ENCODE measurements around the gene CPSF7. TPM values are rescaled to one million over a fixed set of nuclear protein-coding genes. Genes with fewer than 3 reads are reported as not detected.
"Not testable (repeated sequence)": the region's sequence is repeated elsewhere in the genome, so short reads cannot be mapped to it uniquely, and the experiment has no call there.

Gene CPSF7
- total RNA-seq, 1 donor from 2014 or later, result 69.8 TPM

GRCh38 chr11:61474013-61474643 is 44.4 kb upstream of the CPSF7 start:
- no peaks in the 10 kb centered on the region for H3K9me3 ChIP-seq
- no peak overlapping the region for H3K4me3 ChIP-seq
- H3K27me3 ChIP-seq (ENCODE audit: low read depth), result no peaks in the 10 kb centered on the region
- ATAC-seq (no peak), DNase-seq (no peak)
- no peak for TF ChIP-seq CTCF (IDR thresholded peaks at IDR 0.05)
- H3K36me3 ChIP-seq, result peaks cover 20% of the 10 kb centered on the region
- intact Hi-C loops (cut with DNase I), result no loop called here
- peaks cover 18% of the 10 kb centered on the region for H3K4me1 ChIP-seq
- H3K27ac ChIP-seq, result no peak overlapping the region

GRCh38 chr11:61473370-61474012 is 43.7 kb upstream of the CPSF7 start:
- intact Hi-C loops (cut with DNase I), result no loop called here
- no peaks in the 10 kb centered on the region for H3K27me3 ChIP-seq (ENCODE audit: low read depth)
- ATAC-seq (peak in 1 of 2 donors; percentile 26), DNase-seq (no peak)
- no peak overlapping the region for H3K4me3 ChIP-seq
- no peak overlapping the region for H3K27ac ChIP-seq
- H3K9me3 ChIP-seq, result no peaks in the 10 kb centered on the region
- peaks cover 21% of the 10 kb centered on the region for H3K36me3 ChIP-seq
- H3K4me1 ChIP-seq, result peaks cover 18% of the 10 kb centered on the region
- TF ChIP-seq CTCF (IDR thresholded peaks at IDR 0.05), result no peak

GRCh38 chr11:61472868-61473267 is 43.1 kb upstream of the CPSF7 start:
- H3K27ac ChIP-seq, result peak overlapping the region; percentile 73
- ATAC-seq, result peak; percentile 18 to 42
- intact Hi-C loops (cut with DNase I), result no loop called here

GRCh38 chr11:61472282-61472681 is 42.5 kb upstream of the CPSF7 start:
- ATAC-seq, result peak; percentile 76 to 80

More at GRCh38 chr11:61472868-61473267, 43.1 kb upstream of the CPSF7 start:
- no peak for TF ChIP-seq CTCF (IDR thresholded peaks at IDR 0.05)
- Histone ChIP-seq H3K4me1 (peaks cover 16% of the 10 kb centered on the region), H3K9me3 (no peaks in the 10 kb centered on the region), H3K4me3 (no peak overlapping the region), H3K36me3 (peaks cover 28% of the 10 kb centered on the region), H3K27me3 (ENCODE audit: low read depth) (no peaks in the 10 kb centered on the region)
- no peak for DNase-seq

GRCh38 chr11:61468002-61468401 is 38.2 kb upstream of the CPSF7 start:
- H3K9me3 ChIP-seq, result no peaks in the 10 kb centered on the region
- DNase-seq, result no peak
- no peak for TF ChIP-seq CTCF (IDR thresholded peaks at IDR 0.05)
- no peak for ATAC-seq
- no peak overlapping the region for H3K4me3 ChIP-seq
- peaks cover 24% of the 10 kb centered on the region for H3K36me3 ChIP-seq
- peaks cover 6% of the 10 kb centered on the region for H3K4me1 ChIP-seq
- H3K27ac ChIP-seq, result no peak overlapping the region
- intact Hi-C loops (cut with DNase I), result no loop called here
- H3K27me3 ChIP-seq (ENCODE audit: low read depth), result no peaks in the 10 kb centered on the region

More at GRCh38 chr11:61472282-61472681, 42.5 kb upstream of the CPSF7 start:
- Histone ChIP-seq H3K36me3 (peaks cover 31% of the 10 kb centered on the region), H3K27me3 (ENCODE audit: low read depth) (no peaks in the 10 kb centered on the region), H3K4me3 (no peak overlapping the region), H3K9me3 (no peaks in the 10 kb centered on the region), H3K4me1 (peaks cover 11% of the 10 kb centered on the region), H3K27ac (peak overlapping the region; percentile 73)
- intact Hi-C loops (cut with DNase I), result no loop called here
- DNase-seq, result peak; percentile 78
- TF ChIP-seq CTCF (IDR thresholded peaks at IDR 0.05), result no peak

- ATAC-seq; DNase-seq; H3K4me3 ChIP-seq; H3K27me3 ChIP-seq (ENCODE audit: low read depth); H3K9me3 ChIP-seq; H3K4me1 ChIP-seq; intact Hi-C loops (cut with DNase I); H3K27ac ChIP-seq: not testable (repeated sequence)
- H3K36me3 ChIP-seq, result peaks cover 24% of the 10 kb centered on the region
Observed at GRCh38 chr11:61467602-61468001, 37.8 kb upstream of the CPSF7 start.

Data from lower lobe of right lung (tissue), 2 donors.